KOPT-K1 (cell line): ENCODE results near the gene PRKN.
A peak's percentile ranks its signal among the peaks of the same experiment; 100 is the strongest.

ENCODE experiments used
- H3K27ac ChIP-seq: fragments of 200-600 bp; sonication (generic); 2 replicates; pipeline ENCODE4 v1.5.1; 2016; ENCODE audit warnings: antibody characterized with exemption, mild to moderate bottlenecking, low read depth, low read length; ENCODE audit not compliant: poor library complexity, severe bottlenecking
- H3K36me3 ChIP-seq: fragments of 200-600 bp; sonication (generic); 2 replicates; pipeline ENCODE4 v1.5.1; 2017; ENCODE audit warnings: antibody characterized with exemption, mild to moderate bottlenecking, low read length, moderate library complexity; ENCODE audit not compliant: insufficient read depth
- H3K9me3 ChIP-seq: fragments of 200-600 bp; sonication (generic); 2 replicates; pipeline ENCODE4 v1.5.1; 2017; ENCODE audit warnings: antibody characterized with exemption, low read length, mild to moderate bottlenecking; ENCODE audit not compliant: insufficient read depth, poor library complexity, severe bottlenecking

The PRKN gene

DNA sequence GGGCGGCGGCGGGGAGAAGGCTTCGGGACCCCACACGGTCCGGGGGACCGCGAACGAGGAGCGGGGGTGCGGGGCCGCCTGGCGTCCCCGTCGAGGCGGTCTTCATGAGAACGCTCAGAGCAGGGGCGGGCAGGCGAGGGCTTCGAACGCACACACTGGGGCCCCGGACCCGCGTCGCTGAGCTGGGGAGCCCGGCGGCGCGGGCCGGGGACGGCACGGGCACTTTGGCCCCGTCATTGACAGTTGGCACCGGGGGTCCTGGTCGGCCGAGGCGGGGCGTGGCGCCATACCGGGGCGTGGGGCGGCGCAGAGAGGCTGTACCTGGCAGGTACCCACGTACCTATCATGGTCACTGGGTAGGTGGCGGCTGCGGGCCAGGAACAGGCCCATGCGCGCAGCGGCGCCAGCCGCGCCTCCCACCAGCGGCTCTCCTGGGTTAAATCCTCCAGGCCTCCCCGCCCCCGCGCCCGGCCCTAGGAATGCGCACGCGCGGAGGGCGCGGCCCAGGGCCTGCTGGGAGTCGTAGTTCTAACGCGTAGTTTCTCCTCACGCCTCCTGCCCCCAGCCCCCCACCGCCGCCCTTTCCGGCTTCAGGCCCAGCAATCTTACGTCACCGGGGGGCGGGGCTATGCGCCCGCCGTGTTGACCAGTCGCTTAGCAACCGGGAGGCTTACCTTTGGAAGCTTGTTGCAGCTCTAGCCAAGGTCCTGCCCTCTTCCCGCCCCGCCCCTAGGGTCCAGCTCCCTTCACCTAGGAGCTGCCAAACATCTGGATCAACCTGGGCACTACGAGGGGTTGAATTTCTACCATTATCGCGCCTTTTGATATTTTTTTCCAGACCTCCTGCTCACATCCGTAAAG is at the start of gene PRKN, which contains the start of gene PACRG:
Gene PRKN (minus strand): TSS at position 445 of the 861 bp plus-strand sequence.
Gene PACRG (plus strand): TSS at position 653 of the 861 bp plus-strand sequence.
- H3K9me3 ChIP-seq: no peaks in the 10 kb centered on the region
- H3K36me3 ChIP-seq: no peaks in the 10 kb centered on the region
- H3K27ac ChIP-seq: peak within 1 kb of the TSS; percentile 26

DNA sequence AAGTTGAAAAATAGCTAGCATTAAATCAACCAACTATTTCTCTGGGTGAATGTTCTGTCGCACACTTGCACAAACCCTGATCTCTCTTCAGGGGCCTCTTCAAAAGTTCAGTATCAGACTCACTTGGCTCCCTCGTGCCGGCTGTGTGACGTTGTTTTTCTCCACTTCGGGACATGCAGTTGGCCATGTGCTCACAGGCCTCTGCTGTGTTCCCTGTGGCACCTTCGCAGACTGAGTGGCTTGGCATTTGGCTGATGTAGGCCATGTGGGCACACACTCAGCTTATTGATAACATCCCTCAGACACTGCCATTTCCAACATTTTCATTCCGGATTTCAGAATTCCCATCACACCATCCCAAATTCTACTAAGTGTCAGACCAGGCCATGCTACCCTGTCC is 49.5 kb upstream of the PRKN start:
- H3K9me3 ChIP-seq: no peaks in the 10 kb centered on the region
- H3K36me3 ChIP-seq: no peaks in the 10 kb centered on the region
- no peak overlapping the region for H3K27ac ChIP-seq

DNA sequence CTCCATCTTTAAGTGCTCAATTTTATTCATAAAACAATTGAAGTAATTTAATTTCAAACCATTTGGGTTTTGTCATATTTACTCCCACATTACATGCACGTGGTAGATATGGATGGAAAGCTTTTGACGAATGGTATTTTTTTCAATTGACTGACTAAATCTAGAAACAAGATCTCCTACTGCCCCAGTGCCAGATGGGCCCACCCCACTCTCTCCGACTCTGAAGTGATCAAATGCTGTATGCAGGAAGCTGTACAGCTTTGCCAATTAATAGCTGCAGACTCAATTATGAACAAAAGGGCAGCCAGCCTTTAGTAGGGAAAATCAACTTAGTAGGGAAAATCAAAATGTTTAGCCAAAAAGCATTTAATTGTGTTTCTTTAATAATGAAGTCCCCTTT is 46.4 kb upstream of the PRKN start:
- Histone ChIP-seq H3K27ac (no peak overlapping the region), H3K9me3 (no peaks in the 10 kb centered on the region), H3K36me3 (no peaks in the 10 kb centered on the region)

DNA sequence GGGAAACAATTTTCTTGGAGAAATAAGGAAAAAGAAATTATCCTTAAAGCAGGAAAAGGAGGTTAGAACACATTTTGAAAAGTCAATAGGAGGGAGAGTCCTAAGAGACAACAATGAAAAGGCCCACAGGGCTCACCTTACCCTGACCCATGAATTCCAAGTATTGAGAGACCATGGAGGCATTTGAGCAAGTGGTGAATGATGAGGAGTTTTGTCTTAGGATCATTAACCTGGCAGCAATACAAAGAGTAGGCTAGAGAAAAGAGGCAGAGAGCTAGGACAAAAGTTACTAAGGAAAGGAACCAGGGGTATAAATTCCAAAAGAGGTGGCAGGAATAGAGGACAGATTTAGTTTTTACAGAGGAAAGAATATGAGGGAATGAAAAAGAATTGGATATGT is 44.9 kb upstream of the PRKN start:
- Histone ChIP-seq H3K9me3 (no peaks in the 10 kb centered on the region), H3K27ac (no peak overlapping the region)

DNA sequence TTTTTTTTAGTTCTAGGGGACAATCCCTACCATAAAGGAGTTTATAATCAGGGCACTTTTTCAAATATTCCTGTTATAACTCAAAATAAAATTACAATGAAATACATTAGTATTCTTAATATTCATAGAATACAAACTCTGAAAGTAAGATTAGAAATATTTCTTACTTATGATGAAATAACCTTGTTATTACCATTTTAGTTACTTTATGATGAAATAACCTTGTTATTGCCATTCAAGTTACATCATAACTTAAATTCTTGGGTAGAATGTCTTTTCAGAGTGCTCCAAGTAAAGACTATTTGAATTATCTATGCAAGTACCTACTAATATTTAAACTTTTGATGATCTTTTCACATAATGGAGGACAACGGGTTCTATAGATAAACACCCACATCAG is 43.4 kb upstream of the PRKN start:
- Histone ChIP-seq H3K9me3 (no peaks in the 10 kb centered on the region), H3K36me3 (no peaks in the 10 kb centered on the region), H3K27ac (no peak overlapping the region)

More for the DNA sequence above, 44.9 kb upstream of the PRKN start:
- no peaks in the 10 kb centered on the region for H3K36me3 ChIP-seq

DNA sequence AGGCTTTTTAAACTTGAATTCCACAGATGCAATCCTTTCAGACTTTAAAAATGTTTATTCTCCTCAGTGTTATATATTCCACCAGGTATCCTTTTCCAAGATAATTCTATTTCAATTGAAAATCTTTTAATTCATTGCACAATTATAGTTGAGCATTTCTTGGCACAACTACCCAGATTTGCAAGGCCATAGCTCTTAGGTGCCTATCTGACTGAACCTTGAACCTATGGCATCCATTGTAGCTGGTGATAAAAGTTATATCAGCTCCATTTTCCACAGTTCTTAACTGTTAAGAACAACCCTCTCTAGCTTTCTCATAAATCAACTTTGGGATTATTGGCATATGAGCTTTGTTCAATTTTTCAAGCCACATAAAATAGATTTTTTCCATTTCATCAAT is 42.6 kb upstream of the PRKN start:
- no peaks in the 10 kb centered on the region for H3K36me3 ChIP-seq
- no peaks in the 10 kb centered on the region for H3K9me3 ChIP-seq
- no peak overlapping the region for H3K27ac ChIP-seq

DNA sequence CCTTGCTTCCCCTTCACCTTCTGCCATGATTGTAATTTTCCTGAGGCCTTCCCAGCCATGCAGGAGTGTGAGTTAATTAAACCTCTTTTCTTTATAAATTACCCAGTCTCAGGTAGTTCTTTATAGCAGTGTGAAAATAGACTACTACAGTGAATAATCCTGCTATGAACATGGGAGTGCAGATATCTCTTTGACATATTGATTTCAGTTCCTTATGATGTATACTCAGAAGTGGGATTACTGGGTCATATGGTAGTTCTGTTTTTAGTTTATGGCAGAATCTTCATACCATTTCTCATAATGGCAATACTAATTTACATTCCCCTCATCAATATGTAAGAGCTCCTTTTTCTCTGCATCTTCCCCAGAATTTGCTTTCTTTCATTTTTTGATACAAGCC is 26.2 kb upstream of the PRKN start:
- Histone ChIP-seq H3K9me3 (no peaks in the 10 kb centered on the region), H3K36me3 (no peaks in the 10 kb centered on the region), H3K27ac (no peak overlapping the region)

DNA sequence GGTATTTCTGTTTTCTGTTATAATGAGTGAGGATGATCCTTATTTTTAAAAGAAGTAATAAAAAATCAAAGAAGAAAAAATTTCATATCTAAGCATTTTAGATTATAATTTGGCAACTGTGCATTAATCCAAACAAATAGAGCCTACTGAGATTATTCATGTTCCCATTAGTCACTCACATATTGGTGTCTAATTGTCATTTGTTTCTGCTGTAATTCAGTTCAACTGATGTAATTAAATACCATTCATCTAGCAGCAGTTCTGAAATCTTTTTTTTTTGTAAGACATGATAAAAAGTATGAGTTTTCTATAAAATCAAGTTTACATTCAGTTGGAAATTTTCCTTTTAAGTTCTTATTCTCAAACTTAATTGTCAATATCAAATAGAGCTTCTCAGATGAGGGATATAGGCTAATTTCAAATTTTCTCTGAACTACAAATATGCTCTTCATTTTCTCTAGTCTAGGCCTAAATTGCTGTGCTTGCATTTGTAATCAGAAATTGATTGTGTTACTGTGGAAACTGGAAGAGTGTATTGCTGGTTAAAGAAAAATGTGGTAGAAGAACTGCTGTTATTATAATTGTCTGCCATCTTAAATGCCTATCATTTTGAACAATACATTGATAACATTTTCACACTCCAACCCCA is 23.8 kb upstream of the PRKN start:
- Histone ChIP-seq H3K27ac (no peak overlapping the region), H3K9me3 (no peaks in the 10 kb centered on the region)

DNA sequence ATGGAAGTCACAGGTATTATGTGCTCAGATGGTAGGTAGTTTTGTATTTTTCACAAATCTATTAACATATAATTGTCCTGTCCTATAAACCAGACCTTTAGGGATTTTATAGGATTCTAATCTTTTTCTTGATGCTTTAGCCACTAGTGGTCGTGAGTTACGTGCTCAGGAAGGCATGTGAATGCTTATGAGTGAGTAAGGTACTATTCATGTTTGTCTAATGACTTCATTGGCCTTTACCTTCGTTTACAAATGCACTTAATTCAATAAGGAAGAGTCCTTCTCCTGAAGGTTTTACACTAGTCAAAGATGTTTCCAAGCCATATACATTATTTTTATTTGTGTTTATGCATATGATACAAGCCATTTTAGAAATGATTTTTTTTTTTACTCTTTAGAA is 23.2 kb upstream of the PRKN start:
- H3K9me3 ChIP-seq: no peaks in the 10 kb centered on the region
- H3K36me3 ChIP-seq: no peaks in the 10 kb centered on the region
- no peak overlapping the region for H3K27ac ChIP-seq

More for the DNA sequence above, 23.8 kb upstream of the PRKN start:
- no peaks in the 10 kb centered on the region for H3K36me3 ChIP-seq

DNA sequence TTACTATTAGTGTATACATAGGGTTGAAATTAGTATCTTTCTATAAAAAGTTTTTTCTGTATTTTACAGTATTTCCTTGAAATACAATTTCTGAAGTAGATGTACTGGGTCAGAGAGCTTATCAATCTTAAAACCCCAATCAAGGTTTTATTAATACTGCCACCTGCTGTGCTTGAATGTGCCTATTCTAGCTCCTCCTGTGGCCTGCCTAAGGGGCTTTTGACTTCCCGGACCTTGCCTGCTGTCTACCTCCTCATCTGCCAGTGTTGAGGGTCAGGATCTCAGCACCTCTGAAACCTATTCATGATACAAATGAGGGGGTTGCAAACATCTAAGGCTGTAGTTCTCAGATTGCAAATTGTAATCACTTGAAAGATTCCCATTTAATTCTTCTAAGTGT is 9.4 kb upstream of the PRKN start:
- no peak overlapping the region for H3K27ac ChIP-seq
- H3K9me3 ChIP-seq: no peaks in the 10 kb centered on the region
- no peaks in the 10 kb centered on the region for H3K36me3 ChIP-seq

DNA sequence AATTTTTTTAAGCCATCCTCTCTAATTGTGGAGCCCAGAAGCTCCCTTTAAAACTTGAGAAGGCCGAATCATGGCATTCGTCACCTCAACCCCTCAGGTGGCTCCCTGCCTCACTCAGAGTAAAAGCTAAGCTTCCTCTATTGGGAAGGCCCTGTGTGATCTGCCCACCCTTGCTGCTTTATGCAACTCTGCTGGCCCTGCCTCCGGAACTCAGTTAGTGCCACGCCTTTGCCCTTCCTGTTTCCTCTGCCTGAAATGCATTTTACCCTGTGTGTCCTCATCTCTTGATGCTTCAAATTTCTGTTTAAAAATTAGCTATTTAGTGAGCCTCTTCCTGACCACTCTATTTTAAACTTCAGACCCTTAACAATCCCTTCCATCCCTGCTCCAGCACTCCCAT is 5.9 kb upstream of the PRKN start:
- H3K9me3 ChIP-seq: no peaks in the 10 kb centered on the region
- H3K36me3 ChIP-seq: no peaks in the 10 kb centered on the region

DNA sequence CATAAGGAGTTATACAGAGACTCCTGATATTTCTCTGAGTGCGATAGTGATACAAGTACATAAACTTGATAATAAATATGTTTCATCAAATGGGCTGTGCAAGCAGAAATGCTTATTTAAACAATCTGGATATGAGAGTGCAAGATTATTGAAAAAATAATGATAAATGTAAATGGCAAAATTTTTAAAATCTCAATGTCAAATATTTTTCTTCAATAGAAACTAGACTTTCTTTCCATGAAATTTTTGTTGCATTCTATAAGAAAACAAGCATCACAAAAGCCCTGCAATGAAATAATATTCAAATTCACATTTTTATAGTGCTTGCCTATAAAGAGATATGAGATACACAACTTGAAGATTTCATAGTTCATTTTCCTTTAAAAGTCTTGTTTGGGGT is 2.9 kb upstream of the PRKN start:
- no peak overlapping the region for H3K27ac ChIP-seq
- no peaks in the 10 kb centered on the region for H3K9me3 ChIP-seq
- H3K36me3 ChIP-seq: no peaks in the 10 kb centered on the region

More for the DNA sequence above, 5.9 kb upstream of the PRKN start:
- H3K27ac ChIP-seq: no peak overlapping the region

DNA sequence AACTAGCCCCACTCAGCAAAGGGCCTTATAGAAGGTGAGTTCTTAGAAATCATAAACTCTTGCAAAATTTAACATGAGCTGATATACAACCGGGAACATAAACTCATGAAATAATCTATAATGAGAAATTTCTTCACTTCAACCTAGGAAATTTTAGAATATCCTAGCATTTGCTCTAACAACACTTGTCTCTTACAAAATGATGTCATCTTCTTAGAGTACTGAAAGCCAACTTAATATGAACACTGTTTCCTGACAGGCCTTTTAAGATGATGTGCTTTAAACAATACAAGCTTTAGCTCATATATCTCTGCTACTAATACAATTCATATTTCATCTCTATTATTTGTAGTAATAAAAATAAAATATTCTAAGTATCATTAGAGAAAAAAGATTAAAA is 1.1 kb upstream of the PRKN start:
- Histone ChIP-seq H3K27ac (no peak overlapping the region), H3K9me3 (no peaks in the 10 kb centered on the region), H3K36me3 (no peaks in the 10 kb centered on the region)

DNA sequence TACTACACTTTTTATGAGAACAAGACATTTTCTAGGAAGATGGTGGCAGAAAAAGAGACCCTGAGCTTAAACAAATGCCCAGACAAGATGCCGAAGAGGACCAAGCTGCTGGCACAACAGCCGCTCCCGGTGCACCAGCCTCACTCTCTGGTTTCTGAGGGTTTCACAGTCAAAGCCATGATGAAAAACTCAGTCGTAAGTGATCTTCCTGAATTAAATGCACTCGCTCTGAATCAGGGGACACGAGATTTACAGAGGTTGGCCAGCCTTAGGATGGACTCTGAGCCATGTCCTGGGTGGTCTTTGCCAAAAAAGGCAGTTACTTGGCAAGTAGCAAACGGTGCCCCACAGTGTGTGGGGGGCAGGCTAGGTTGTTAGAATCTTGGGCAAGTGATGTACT is 631 bp upstream of the PRKN start:
- Histone ChIP-seq H3K36me3 (no peaks in the 10 kb centered on the region), H3K27ac (no peak overlapping the region)

DNA sequence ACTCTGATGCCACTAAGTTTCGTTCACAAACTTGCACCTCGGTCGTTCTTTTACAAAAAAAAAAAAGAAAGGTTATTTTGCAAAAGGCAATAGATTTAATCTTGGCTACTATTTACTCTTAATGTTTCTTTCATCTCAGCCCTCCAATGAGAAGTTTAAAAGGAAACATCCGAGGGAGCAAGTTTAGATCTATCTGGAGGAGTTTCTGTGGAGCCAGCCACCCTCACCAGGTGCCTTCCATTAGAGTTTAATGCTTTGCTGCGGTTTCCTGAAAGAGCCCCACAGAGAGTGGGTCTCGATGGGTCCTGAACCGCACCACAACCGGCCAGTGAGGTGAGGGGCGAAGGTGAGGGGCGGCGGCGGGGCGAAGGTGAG is 632 bp downstream of the PRKN start:
- Histone ChIP-seq H3K27ac (no peak overlapping the region), H3K36me3 (no peaks in the 10 kb centered on the region), H3K9me3 (no peaks in the 10 kb centered on the region)

More for the DNA sequence above, 631 bp upstream of the PRKN start:
- H3K9me3 ChIP-seq: no peaks in the 10 kb centered on the region

DNA sequence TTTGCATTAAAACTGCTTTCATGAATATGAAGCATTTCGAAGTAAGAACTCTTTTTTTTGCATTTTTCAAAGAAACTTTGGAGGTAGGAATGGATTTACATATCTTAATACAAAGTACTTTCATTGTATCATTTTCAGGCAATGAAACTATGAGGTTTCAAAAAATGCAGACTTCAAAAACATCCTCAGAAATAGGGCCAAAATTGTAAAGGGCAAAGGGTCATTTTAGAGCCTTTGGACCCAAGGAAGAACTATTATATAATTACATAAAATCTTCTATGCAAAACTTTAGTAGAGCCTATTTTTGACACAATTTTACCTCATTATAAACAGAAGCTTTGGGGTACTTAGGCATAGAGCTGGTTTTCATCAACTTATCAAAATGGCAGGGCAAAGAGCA is 4.9 kb downstream of the PRKN start:
- H3K27ac ChIP-seq: no peak overlapping the region
- no peaks in the 10 kb centered on the region for H3K9me3 ChIP-seq
- no peaks in the 10 kb centered on the region for H3K36me3 ChIP-seq
